HepG2 (cell line): ENCODE measurements around the gene SLC35B4. TPM values are rescaled to one million over a fixed set of nuclear protein-coding genes. Genes with fewer than 3 reads are reported as not detected.

ENCODE experiments used
- CBX5 ChIP-seq: sonication (generic); formaldehyde crosslinking; IDR thresholded peaks from 2 replicates; pipeline ENCODE4 v1.4.0; 2020; ENCODE audit warnings: missing genetic modification reagents, borderline replicate concordance
- PCBP1 ChIP-seq: fragments of 200-400 bp; formaldehyde crosslinking; IDR thresholded peaks from 2 replicates; pipeline ENCODE4 v1.6.1; 2017; ENCODE audit warnings: mild to moderate bottlenecking, low read depth, low read length, borderline replicate concordance
- SAP130 ChIP-seq: IDR thresholded peaks from 2 replicates; pipeline ENCODE4 v1.6.1; 2016; ENCODE audit warnings: low read depth
- TCF12 ChIP-seq, 2 experiments: fragments of 450-650 bp in 1 of 2; sonication (generic) in 1 of 2; formaldehyde crosslinking in 1 of 2; IDR thresholded peaks; 2 replicates each; pipeline versions ENCODE4 v1.6.1 to v1.8.0; 2017 to 2022; ENCODE audit warnings: antibody characterized with exemption in 1 of 2, mild to moderate bottlenecking in 1 of 2, missing genetic modification reagents in 1 of 2, moderate library complexity in 1 of 2
- YY1 ChIP-seq: IDR thresholded peaks from 2 replicates; pipeline ENCODE4 v1.6.1; 2011; ENCODE audit warnings: low read length, low read depth, moderate library complexity, mild to moderate bottlenecking; ENCODE audit not compliant: insufficient read depth, insufficient replicate concordance
- ZNF205 ChIP-seq: IDR thresholded peaks from 2 replicates; pipeline ENCODE4 v1.6.1; 2018; ENCODE audit warnings: missing biosample characterization, missing genetic modification reagents
- ZNF841 ChIP-seq: sonication (generic); formaldehyde crosslinking; IDR thresholded peaks from 2 replicates; pipeline ENCODE4 v1.8.1; 2023; ENCODE audit warnings: missing genetic modification reagents, borderline replicate concordance
- polyA plus RNA-seq, 8 experiments: library from polyadenylated mRNA; depleted of rRNA in 3 of 8; stranded (reverse) in 7 of 8; unstranded in 1 of 8; fragments of >200 nt; fragmentation: Illumina TruSeq in 4 of 8; extraction: Trizol in 4 of 8; gene quantifications; 2 replicates each; pipeline versions ENCODE4 v1.2.1 to v1.2.3, GENCODE V29; 2011 to 2016; ENCODE audit warnings: low read depth in 4 of 8, missing spikeins in 1 of 8, mixed read lengths in 1 of 8; ENCODE audit not compliant: insufficient read depth in 1 of 8
- total RNA-seq, 5 experiments: library from RNA; depleted of rRNA; stranded (reverse); fragments of >200 nt; fragmentation: Illumina TruSeq; extraction: Trizol; gene quantifications; 2 replicates each; pipeline ENCODE4 v1.2.3, GENCODE V29; 2016; ENCODE audit warnings: low read depth in 1 of 5
- TF ChIP-seq, protein P1 (sequence below): sonication (generic); formaldehyde crosslinking; IDR thresholded peaks from 2 replicates; pipeline ENCODE4 v1.5.0; 2020; ENCODE audit warnings: mild to moderate bottlenecking, missing genetic modification reagents, moderate library complexity
- TF ChIP-seq, protein P2 (sequence below): sonication (generic); IDR thresholded peaks from 2 replicates; pipeline ENCODE4 v1.6.1; 2016; ENCODE audit warnings: low read depth, borderline replicate concordance
- TF ChIP-seq, protein P3 (sequence below), 2 experiments: fragments of 450-650 bp in 1 of 2; sonication (generic) in 1 of 2; formaldehyde crosslinking in 1 of 2; IDR thresholded peaks; 2 replicates each; pipeline versions ENCODE4 v1.6.1 to v1.8.0; 2016 to 2022; ENCODE audit warnings: antibody characterized with exemption in 1 of 2, mild to moderate bottlenecking in 1 of 2, missing genetic modification reagents in 1 of 2
- TF ChIP-seq, protein P4 (sequence below): sonication (generic); formaldehyde crosslinking; IDR thresholded peaks from 2 replicates; pipeline ENCODE4 v1.4.0; 2020; ENCODE audit warnings: missing genetic modification reagents
- TF ChIP-seq, protein P5 (sequence below): sonication (generic); formaldehyde crosslinking; conservative IDR thresholded peaks from 2 replicates; pipeline ENCODE4 v1.5.0; 2020; ENCODE audit warnings: missing genetic modification reagents

Gene SLC35B4
- total and polyA plus RNA-seq, 2 of the 13 experiments (the other 11 are each of a cell fraction or from before 2014, with no cell fraction given): 17.1 to 17.8 TPM

DNA sequence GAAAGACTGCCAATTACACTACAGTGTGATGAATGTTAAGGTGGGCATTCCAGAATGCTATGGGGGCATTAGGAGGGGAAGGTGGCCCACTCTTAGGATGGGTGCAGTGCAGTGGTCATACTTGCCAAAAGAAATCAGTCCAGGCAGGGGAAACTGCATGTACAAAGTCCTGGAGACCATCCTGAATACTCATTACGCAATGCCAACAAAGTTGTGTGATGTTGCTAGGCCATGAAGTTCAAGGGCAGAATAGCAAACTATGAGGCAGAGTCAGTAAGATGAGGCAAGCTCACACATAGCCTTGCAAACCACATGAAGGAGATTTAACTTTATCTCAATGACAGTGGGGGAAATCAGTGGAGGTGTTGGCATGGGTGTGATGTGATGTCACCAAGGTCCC is 49.8 kb upstream of the SLC35B4 start (continued):
- TF ChIP-seq, protein P1, sequence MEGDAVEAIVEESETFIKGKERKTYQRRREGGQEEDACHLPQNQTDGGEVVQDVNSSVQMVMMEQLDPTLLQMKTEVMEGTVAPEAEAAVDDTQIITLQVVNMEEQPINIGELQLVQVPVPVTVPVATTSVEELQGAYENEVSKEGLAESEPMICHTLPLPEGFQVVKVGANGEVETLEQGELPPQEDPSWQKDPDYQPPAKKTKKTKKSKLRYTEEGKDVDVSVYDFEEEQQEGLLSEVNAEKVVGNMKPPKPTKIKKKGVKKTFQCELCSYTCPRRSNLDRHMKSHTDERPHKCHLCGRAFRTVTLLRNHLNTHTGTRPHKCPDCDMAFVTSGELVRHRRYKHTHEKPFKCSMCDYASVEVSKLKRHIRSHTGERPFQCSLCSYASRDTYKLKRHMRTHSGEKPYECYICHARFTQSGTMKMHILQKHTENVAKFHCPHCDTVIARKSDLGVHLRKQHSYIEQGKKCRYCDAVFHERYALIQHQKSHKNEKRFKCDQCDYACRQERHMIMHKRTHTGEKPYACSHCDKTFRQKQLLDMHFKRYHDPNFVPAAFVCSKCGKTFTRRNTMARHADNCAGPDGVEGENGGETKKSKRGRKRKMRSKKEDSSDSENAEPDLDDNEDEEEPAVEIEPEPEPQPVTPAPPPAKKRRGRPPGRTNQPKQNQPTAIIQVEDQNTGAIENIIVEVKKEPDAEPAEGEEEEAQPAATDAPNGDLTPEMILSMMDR: no peak
- TF ChIP-seq, protein P2, sequence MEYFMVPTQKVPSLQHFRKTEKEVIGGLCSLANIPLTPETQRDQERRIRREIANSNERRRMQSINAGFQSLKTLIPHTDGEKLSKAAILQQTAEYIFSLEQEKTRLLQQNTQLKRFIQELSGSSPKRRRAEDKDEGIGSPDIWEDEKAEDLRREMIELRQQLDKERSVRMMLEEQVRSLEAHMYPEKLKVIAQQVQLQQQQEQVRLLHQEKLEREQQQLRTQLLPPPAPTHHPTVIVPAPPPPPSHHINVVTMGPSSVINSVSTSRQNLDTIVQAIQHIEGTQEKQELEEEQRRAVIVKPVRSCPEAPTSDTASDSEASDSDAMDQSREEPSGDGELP: no peak
- TF ChIP-seq, protein P3, sequence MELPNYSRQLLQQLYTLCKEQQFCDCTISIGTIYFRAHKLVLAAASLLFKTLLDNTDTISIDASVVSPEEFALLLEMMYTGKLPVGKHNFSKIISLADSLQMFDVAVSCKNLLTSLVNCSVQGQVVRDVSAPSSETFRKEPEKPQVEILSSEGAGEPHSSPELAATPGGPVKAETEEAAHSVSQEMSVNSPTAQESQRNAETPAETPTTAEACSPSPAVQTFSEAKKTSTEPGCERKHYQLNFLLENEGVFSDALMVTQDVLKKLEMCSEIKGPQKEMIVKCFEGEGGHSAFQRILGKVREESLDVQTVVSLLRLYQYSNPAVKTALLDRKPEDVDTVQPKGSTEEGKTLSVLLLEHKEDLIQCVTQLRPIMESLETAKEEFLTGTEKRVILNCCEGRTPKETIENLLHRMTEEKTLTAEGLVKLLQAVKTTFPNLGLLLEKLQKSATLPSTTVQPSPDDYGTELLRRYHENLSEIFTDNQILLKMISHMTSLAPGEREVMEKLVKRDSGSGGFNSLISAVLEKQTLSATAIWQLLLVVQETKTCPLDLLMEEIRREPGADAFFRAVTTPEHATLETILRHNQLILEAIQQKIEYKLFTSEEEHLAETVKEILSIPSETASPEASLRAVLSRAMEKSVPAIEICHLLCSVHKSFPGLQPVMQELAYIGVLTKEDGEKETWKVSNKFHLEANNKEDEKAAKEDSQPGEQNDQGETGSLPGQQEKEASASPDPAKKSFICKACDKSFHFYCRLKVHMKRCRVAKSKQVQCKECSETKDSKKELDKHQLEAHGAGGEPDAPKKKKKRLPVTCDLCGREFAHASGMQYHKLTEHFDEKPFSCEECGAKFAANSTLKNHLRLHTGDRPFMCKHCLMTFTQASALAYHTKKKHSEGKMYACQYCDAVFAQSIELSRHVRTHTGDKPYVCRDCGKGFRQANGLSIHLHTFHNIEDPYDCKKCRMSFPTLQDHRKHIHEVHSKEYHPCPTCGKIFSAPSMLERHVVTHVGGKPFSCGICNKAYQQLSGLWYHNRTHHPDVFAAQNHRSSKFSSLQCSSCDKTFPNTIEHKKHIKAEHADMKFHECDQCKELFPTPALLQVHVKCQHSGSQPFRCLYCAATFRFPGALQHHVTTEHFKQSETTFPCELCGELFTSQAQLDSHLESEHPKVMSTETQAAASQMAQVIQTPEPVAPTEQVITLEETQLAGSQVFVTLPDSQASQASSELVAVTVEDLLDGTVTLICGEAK (IDR thresholded peaks at IDR 0.05): no peak
- TF ChIP-seq, protein P3 (CRISPR knock-in tag; IDR thresholded peaks at IDR 0.05): no peak
- TF ChIP-seq SAP130 (CRISPR knock-in tag) (peak; percentile 61), ZNF205 (CRISPR knock-in tag) (0 out of 2 replicates have a peak, but pooled peaks have one; percentile 31), YY1 (no peak), PCBP1 (no peak), CBX5 (CRISPR knock-in tag) (peak; percentile 69; the same call in 1 of the 2 replicates), ZNF841 (CRISPR knock-in tag) (no peak), TCF12 (IDR thresholded peaks at IDR 0.05) (no peak), TCF12 (CRISPR knock-in tag; IDR thresholded peaks at IDR 0.05) (no peak)
- TF ChIP-seq, protein P4, sequence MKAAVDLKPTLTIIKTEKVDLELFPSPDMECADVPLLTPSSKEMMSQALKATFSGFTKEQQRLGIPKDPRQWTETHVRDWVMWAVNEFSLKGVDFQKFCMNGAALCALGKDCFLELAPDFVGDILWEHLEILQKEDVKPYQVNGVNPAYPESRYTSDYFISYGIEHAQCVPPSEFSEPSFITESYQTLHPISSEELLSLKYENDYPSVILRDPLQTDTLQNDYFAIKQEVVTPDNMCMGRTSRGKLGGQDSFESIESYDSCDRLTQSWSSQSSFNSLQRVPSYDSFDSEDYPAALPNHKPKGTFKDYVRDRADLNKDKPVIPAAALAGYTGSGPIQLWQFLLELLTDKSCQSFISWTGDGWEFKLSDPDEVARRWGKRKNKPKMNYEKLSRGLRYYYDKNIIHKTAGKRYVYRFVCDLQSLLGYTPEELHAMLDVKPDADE (CRISPR knock-in tag): no peak
- TF ChIP-seq, protein P5, sequence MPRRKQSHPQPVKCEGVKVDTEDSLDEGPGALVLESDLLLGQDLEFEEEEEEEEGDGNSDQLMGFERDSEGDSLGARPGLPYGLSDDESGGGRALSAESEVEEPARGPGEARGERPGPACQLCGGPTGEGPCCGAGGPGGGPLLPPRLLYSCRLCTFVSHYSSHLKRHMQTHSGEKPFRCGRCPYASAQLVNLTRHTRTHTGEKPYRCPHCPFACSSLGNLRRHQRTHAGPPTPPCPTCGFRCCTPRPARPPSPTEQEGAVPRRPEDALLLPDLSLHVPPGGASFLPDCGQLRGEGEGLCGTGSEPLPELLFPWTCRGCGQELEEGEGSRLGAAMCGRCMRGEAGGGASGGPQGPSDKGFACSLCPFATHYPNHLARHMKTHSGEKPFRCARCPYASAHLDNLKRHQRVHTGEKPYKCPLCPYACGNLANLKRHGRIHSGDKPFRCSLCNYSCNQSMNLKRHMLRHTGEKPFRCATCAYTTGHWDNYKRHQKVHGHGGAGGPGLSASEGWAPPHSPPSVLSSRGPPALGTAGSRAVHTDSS (CRISPR knock-in tag): no peak
